ENCODE measurements around the gene TSFM. TPM values are rescaled to one million over a fixed set of nuclear protein-coding genes. Genes with fewer than 3 reads are reported as not detected.

TSFM gene
- total and polyA plus RNA-seq, 2 of the 13 experiments (the other 11 are each of a cell fraction or from before 2014, with no cell fraction given) = 29.8 to 68.3 TPM

DNA sequence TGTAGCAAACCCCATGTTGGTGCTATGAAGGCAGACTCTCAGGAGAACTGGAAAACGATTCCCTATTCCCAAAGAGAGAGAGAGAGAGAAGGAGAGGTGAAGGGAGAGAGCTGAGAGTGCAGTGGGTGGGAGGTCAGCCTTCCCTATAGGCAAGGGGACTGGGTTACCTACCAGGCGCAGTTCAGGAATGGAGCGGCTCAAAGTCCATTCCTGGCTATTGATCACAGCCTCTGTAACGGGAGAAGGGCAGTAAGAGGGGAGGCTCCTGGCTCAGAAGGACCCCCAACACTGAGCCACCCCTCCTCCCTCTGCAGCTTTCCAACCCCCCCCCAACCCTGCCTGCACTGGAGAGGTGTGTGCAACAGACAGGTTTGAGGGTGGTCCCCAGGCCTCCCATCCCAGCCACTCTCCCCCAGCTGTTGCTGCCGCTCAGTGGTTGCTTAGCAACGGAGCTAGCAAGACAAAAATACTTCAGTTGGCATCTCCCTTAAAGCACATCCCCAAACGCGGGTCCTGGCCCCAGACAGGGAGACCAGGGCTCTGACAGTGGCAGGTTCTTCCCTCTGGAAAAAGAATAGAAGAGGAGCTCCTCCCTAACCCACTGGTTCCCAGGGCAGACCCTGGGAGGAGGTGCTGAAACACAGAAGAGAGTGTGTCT lies 47.3 kb upstream of the TSFM start (continued):
- TF ChIP-seq POLR2G (IDR thresholded peaks at IDR 0.05; ENCODE audit: low read depth, low read length) (no peak), ZNF543 (CRISPR knock-in tag; IDR thresholded peaks at IDR 0.05) (no peak), ZBTB7A (CRISPR knock-in tag; IDR thresholded peaks at IDR 0.05) (no peak; the same call in 1 of the 2 replicates), GTF2F1 (IDR thresholded peaks at IDR 0.05; ENCODE audit: low read length) (no peak), KAT8 (CRISPR knock-in tag; IDR thresholded peaks at IDR 0.05) (no peak), RARA (CRISPR knock-in tag; IDR thresholded peaks at IDR 0.05) (peak; percentile 45; the same call in 1 of the 2 replicates), BRD4 (CRISPR knock-in tag; IDR thresholded peaks at IDR 0.05) (no peak), HNRNPL (IDR thresholded peaks at IDR 0.05; ENCODE audit: low read depth, low read length) (no peak), ZBTB1 (CRISPR knock-in tag; IDR thresholded peaks at IDR 0.05; ENCODE audit: borderline replicate concordance) (no peak), MBNL3 (CRISPR knock-in tag; conservative IDR thresholded peaks at IDR 0.05) (no peak), KLF16 (CRISPR knock-in tag; IDR thresholded peaks at IDR 0.05) (no peak), TCF7L2 (IDR thresholded peaks at IDR 0.05; ENCODE audit: low read depth, low read length) (no peak), MBD4 (IDR thresholded peaks at IDR 0.05; ENCODE audit: borderline replicate concordance, low read length) (no peak), FOXP1 (IDR thresholded peaks at IDR 0.05) (no peak), FOXP1 (CRISPR knock-in tag; IDR thresholded peaks at IDR 0.05) (no peak), ETS1 (CRISPR knock-in tag; IDR thresholded peaks at IDR 0.05) (no peak), ZNF124 (CRISPR knock-in tag; IDR thresholded peaks at IDR 0.05) (no peak), ZNF550 (CRISPR knock-in tag; IDR thresholded peaks at IDR 0.05; ENCODE audit: borderline replicate concordance) (no peak), ZNF7 (CRISPR knock-in tag; IDR thresholded peaks at IDR 0.05) (no peak), DPF2 (CRISPR knock-in tag; IDR thresholded peaks at IDR 0.05; ENCODE audit: borderline replicate concordance, low read depth) (no peak), E2F1 (CRISPR knock-in tag; IDR thresholded peaks at IDR 0.05) (no peak), ZNF3 (CRISPR knock-in tag; IDR thresholded peaks at IDR 0.05) (no peak), ZBTB7B (CRISPR knock-in tag; IDR thresholded peaks at IDR 0.05) (0 out of 2 replicates have a peak, but pooled peaks have one; percentile 13)
- TF ChIP-seq, protein P1, sequence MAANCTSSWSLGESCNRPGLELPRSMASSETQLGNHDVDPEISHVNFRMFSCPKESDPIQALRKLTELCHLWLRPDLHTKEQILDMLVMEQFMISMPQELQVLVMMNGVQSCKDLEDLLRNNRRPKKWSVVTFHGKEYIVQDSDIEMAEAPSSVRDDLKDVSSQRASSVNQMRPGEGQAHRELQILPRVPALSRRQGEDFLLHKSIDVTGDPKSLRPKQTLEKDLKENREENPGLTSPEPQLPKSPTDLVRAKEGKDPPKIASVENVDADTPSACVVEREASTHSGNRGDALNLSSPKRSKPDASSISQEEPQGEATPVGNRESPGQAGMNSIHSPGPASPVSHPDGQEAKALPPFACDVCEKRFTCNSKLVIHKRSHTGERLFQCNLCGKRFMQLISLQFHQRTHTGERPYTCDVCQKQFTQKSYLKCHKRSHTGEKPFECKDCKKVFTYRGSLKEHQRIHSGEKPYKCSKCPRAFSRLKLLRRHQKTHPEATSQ (CRISPR knock-in tag; IDR thresholded peaks at IDR 0.05; ENCODE audit: borderline replicate concordance) = no peak
- TF ChIP-seq, protein P2, sequence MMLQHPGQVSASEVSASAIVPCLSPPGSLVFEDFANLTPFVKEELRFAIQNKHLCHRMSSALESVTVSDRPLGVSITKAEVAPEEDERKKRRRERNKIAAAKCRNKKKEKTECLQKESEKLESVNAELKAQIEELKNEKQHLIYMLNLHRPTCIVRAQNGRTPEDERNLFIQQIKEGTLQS (CRISPR knock-in tag; IDR thresholded peaks at IDR 0.05) = no peak
- TF ChIP-seq, protein P3, sequence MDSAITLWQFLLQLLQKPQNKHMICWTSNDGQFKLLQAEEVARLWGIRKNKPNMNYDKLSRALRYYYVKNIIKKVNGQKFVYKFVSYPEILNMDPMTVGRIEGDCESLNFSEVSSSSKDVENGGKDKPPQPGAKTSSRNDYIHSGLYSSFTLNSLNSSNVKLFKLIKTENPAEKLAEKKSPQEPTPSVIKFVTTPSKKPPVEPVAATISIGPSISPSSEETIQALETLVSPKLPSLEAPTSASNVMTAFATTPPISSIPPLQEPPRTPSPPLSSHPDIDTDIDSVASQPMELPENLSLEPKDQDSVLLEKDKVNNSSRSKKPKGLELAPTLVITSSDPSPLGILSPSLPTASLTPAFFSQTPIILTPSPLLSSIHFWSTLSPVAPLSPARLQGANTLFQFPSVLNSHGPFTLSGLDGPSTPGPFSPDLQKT (CRISPR knock-in tag; IDR thresholded peaks at IDR 0.05; ENCODE audit: borderline replicate concordance) = no peak
- TF ChIP-seq, protein P4, sequence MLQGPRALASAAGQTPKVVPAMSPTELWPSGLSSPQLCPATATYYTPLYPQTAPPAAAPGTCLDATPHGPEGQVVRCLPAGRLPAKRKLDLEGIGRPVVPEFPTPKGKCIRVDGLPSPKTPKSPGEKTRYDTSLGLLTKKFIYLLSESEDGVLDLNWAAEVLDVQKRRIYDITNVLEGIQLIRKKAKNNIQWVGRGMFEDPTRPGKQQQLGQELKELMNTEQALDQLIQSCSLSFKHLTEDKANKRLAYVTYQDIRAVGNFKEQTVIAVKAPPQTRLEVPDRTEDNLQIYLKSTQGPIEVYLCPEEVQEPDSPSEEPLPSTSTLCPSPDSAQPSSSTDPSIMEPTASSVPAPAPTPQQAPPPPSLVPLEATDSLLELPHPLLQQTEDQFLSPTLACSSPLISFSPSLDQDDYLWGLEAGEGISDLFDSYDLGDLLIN (CRISPR knock-in tag; IDR thresholded peaks at IDR 0.05; ENCODE audit: borderline replicate concordance) = no peak
